Activated B cell treated with CpG ODN at 0.5 μM for 24 hours (primary cell): ENCODE data around the gene HHATL. TPM values are rescaled to one million over a fixed set of nuclear protein-coding genes. Genes with fewer than 3 reads are reported as not detected.

Experiments used
- ATAC-seq: fragments of 200-7000 bp; cut with Tn5 transposase; one replicate; pipeline ENCODE4 v1.10.0; 2021; ENCODE audit warnings: low read depth, mild to moderate bottlenecking, moderate library complexity
- CTCF ChIA-PET: fragments of 350-600 bp; sonication (Branson Sonifier 250); formaldehyde crosslinking; loops from one replicate; lab custom pipeline; 2021; ENCODE audit warnings: antibody characterized with exemption; lab: Charles Lee
- POLR2A ChIA-PET: fragments of 350-600 bp; sonication (Branson Sonifier 250); formaldehyde crosslinking; loops from one replicate; lab custom pipeline; 2021; ENCODE audit warnings: antibody characterized with exemption; lab: Charles Lee
- DNase-seq: peaks from one replicate; pipeline ENCODE4 v3.0.0; 2022
- H3K27ac Mint-ChIP-seq: one replicate; pipeline ENCODE4 v1.8.0; 2020; ENCODE audit warnings: mixed read lengths
- H3K27me3 Mint-ChIP-seq: one replicate; pipeline ENCODE4 v1.8.0; 2021; ENCODE audit warnings: mixed read lengths
- H3K36me3 Mint-ChIP-seq: one replicate; pipeline ENCODE4 v1.8.0; 2021; ENCODE audit warnings: low read depth, mixed read lengths
- H3K4me1 Mint-ChIP-seq: one replicate; pipeline ENCODE4 v1.8.0; 2021; ENCODE audit warnings: mixed read lengths
- H3K4me3 Mint-ChIP-seq: one replicate; pipeline ENCODE4 v1.8.0; 2020; ENCODE audit warnings: mild to moderate bottlenecking, mixed read lengths
- H3K9me3 Mint-ChIP-seq: one replicate; pipeline ENCODE4 v1.8.0; 2020; ENCODE audit warnings: mixed read lengths
- intact Hi-C: fragments of 100-400 bp; cut with micrococcal nuclease; formaldehyde crosslinking; loops from one replicate; pipeline ENCODE4 v1.15.1; 2024
- total RNA-seq: library from RNA; stranded (reverse); gene quantifications from 2 replicates; pipeline ENCODE4 v1.2.3, GENCODE V29; 2022
- TF ChIP-seq, protein P1 (sequence below): fragments of 200-600 bp; IDR thresholded peaks from one replicate; pipeline ENCODE4 v1.8.0; 2022; ENCODE audit warnings: antibody characterized with exemption, mild to moderate bottlenecking

The HHATL gene
- total RNA-seq, 1 donor from 2014 or later: not detected

DNA sequence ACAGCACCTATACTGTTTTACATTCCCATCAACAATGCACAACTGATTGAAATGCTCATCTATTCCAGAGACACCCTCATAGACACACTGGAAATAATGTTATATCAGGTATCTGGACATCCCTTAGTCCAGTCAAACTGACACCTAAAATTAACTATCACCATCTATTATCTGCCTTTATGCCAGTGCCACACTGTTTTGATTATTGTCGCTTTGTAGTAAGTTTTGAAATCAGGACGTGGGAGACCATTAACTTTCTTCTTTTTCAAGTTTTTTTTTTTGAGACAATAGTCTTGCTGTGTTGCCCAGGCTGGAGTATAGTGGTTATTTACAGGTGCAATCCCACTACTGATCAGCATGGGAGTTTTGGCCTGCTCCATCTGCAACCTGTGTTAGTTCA lies 26.7 kb downstream of the HHATL start:
- no peak for DNase-seq
- Mint-ChIP-seq H3K36me3 (no peaks in the 10 kb centered on the region), H3K27ac (no peak overlapping the region), H3K4me1 (no peaks in the 10 kb centered on the region), H3K9me3 (peaks cover 17% of the 10 kb centered on the region), H3K27me3 (no peaks in the 10 kb centered on the region), H3K4me3 (no peak overlapping the region)
- CTCF ChIA-PET: no interaction called here
- TF ChIP-seq, protein P1, sequence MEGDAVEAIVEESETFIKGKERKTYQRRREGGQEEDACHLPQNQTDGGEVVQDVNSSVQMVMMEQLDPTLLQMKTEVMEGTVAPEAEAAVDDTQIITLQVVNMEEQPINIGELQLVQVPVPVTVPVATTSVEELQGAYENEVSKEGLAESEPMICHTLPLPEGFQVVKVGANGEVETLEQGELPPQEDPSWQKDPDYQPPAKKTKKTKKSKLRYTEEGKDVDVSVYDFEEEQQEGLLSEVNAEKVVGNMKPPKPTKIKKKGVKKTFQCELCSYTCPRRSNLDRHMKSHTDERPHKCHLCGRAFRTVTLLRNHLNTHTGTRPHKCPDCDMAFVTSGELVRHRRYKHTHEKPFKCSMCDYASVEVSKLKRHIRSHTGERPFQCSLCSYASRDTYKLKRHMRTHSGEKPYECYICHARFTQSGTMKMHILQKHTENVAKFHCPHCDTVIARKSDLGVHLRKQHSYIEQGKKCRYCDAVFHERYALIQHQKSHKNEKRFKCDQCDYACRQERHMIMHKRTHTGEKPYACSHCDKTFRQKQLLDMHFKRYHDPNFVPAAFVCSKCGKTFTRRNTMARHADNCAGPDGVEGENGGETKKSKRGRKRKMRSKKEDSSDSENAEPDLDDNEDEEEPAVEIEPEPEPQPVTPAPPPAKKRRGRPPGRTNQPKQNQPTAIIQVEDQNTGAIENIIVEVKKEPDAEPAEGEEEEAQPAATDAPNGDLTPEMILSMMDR: no peak
- ATAC-seq: no peak
- intact Hi-C loops: no loop called here
- POLR2A ChIA-PET: no interaction called here

DNA sequence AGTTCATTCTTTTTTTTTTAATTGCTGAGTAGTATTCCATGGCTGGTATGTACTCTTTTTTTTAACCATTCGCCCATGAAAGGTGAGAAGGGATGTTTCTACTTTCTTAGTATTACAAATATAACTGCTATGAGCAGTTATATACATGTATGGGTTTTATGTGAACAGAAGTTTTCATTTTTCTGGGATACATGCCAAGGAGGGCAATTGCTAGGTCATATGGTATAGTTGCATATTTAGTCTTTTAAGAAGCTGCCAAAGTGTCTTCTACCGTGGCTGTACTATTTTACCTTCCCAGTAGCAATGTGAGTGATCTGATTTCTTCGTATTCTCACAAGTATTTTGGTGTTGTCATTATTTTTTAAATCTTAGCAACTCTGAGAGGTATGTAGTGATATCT lies 28.5 kb downstream of the HHATL start:
- TF ChIP-seq, protein P1: no peak
- Mint-ChIP-seq H3K27ac (no peak overlapping the region), H3K4me3 (no peak overlapping the region), H3K9me3 (peaks cover 17% of the 10 kb centered on the region), H3K27me3 (no peaks in the 10 kb centered on the region), H3K4me1 (no peaks in the 10 kb centered on the region), H3K36me3 (no peaks in the 10 kb centered on the region)
- intact Hi-C loops: no loop called here
- no peak for DNase-seq
- CTCF ChIA-PET: no interaction called here
- ATAC-seq: no peak
- POLR2A ChIA-PET: no interaction called here

DNA sequence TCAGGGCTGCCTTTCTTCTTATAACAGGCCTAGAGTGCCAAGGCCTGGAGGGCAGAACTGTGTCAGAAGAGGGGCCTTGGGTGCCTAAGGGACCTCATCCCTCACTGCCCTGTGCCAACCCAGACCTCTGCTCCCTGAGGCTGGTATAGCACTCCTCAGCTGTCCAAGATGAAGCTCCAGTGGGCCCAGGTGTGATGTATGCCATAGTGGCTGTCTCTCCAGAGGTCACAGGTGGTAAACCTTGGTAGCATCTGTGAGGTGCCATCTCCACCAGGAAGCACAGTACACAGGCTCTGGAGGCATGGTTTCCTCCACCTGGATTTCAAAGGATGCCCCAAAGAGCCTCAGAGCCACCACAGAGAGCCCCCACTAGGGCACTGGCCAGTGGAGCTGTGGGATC lies 29.5 kb downstream of the HHATL start:
- DNase-seq (peak; percentile 12), ATAC-seq (no peak)
- Mint-ChIP-seq H3K27me3 (no peaks in the 10 kb centered on the region), H3K4me1 (no peaks in the 10 kb centered on the region), H3K27ac (no peak overlapping the region), H3K9me3 (peaks cover 13% of the 10 kb centered on the region), H3K4me3 (no peak overlapping the region), H3K36me3 (no peaks in the 10 kb centered on the region)
- CTCF ChIA-PET: no interaction called here
- TF ChIP-seq, protein P1: no peak
- POLR2A ChIA-PET: no interaction called here
- intact Hi-C loops: no loop called here

DNA sequence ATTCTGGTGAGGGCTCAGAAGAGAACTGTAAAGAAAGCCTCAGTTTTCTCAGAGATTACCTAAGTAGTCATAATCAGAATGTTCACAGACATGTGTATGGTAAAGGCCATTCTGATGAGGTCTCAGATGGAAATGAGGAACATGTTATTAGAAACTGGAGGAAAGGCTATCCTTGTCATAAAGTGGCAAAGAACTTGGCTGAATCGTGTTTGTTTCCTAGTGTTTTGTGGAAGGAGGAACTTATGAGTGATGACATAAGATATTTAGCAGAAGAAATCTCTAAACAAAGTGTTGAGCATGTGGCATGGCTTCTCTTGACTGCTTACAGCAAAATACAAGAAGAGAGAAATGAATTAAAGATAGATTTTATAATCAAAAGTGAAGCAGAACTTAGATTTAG lies 30.1 kb downstream of the HHATL start:
- Mint-ChIP-seq H3K36me3 (no peaks in the 10 kb centered on the region), H3K4me1 (no peaks in the 10 kb centered on the region), H3K4me3 (no peak overlapping the region), H3K27me3 (no peaks in the 10 kb centered on the region), H3K27ac (no peak overlapping the region), H3K9me3 (peaks cover 7% of the 10 kb centered on the region)
- ChIA-PET POLR2A (no interaction called here), CTCF (no interaction called here)
- intact Hi-C loops: no loop called here
- TF ChIP-seq, protein P1: no peak
- DNase-seq: no peak
- ATAC-seq: no peak

DNA sequence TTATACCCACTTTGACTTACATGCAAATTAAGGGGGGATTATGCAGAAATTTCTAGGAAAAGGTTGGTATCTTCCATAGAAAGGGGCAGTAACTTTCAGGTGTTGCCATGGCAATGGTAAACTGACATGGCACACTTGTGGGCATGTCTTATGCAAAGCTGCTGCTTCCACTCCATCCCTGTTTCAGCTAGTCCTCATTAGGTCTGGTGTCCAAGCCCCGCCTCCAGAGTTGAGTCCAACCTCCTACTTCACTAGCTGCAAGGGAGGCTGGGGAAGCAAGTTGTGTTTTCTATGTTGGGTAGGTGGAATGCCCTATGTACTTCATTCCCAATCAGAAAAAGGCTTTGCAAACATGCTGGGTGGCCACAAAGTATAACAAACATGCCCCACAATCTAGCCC lies 31.9 kb downstream of the HHATL start:
- Mint-ChIP-seq H3K9me3 (no peaks in the 10 kb centered on the region), H3K36me3 (no peaks in the 10 kb centered on the region), H3K27me3 (no peaks in the 10 kb centered on the region), H3K4me3 (no peak overlapping the region), H3K27ac (no peak overlapping the region), H3K4me1 (peaks cover 2% of the 10 kb centered on the region)
- ATAC-seq (no peak), DNase-seq (no peak)
- ChIA-PET CTCF (no interaction called here), POLR2A (no interaction called here)
- intact Hi-C loops: no loop called here
- TF ChIP-seq, protein P1: no peak
